ENCODE results near the gene GRHPR.

The GRHPR gene

DNA sequence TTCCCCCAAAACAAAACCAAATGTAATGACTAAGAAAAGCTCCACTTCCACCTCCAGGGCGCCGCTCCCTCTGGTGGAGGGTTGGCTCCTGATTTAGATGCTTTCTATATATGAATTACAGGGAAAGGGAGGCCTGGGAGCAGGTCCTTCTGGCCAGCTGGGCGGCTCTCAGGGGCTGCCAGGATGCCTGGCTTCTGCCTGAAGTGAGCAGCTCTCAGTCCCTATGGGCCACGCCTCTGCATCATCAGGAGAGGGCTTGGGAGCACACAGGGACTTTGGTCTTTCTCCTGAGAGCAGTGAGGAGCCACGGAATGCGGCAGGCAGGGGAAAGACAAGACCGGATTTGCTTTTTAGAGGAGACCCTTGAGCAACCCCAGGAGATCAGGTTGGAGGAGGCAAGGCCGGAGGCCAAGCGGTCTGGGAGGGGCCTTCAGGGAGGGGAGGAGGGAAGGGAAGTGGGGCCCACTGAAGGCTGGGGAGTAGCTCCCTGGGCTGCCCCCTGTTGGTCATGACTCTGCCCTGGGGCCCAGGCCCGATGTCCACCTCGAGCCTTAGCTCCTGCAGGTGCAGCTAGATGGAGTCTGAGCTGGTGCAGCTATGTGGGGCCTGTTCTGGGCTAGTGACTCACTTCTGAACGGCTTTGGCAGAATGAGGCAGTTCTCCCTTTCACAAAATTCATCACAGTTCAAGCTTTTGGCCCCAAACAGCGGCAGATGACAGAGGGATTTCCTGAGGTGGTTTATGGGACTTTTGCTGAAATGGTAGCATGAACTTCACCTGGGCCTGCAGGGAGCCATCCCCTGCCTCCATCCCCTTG lies 11.3 kb upstream of the GRHPR start:
- DNase-seq (ENCODE audit: low read depth in 1 of 2, low spot score in 1 of 2): no peak
- Histone ChIP-seq H3K27me3 (ENCODE audit: insufficient read depth, poor library complexity, severe bottlenecking) (no peaks in the 10 kb centered on the region), H3K27ac (replicated peaks) (no peak overlapping the region), H3K4me3 (replicated peaks; ENCODE audit: insufficient read depth, low read length) (no peak overlapping the region)
- TF ChIP-seq, protein P1, sequence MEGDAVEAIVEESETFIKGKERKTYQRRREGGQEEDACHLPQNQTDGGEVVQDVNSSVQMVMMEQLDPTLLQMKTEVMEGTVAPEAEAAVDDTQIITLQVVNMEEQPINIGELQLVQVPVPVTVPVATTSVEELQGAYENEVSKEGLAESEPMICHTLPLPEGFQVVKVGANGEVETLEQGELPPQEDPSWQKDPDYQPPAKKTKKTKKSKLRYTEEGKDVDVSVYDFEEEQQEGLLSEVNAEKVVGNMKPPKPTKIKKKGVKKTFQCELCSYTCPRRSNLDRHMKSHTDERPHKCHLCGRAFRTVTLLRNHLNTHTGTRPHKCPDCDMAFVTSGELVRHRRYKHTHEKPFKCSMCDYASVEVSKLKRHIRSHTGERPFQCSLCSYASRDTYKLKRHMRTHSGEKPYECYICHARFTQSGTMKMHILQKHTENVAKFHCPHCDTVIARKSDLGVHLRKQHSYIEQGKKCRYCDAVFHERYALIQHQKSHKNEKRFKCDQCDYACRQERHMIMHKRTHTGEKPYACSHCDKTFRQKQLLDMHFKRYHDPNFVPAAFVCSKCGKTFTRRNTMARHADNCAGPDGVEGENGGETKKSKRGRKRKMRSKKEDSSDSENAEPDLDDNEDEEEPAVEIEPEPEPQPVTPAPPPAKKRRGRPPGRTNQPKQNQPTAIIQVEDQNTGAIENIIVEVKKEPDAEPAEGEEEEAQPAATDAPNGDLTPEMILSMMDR (IDR thresholded peaks at IDR 0.05; ENCODE audit: insufficient read depth, low read length): no peak
- TF ChIP-seq SPI1 (IDR thresholded peaks at IDR 0.05; ENCODE audit: borderline replicate concordance, low read depth) (no peak), GABPA (IDR thresholded peaks at IDR 0.05; ENCODE audit: low read depth) (no peak), POLR2AphosphoS5 (IDR thresholded peaks at IDR 0.05; ENCODE audit: low read depth) (no peak), REST (IDR thresholded peaks at IDR 0.05; ENCODE audit: insufficient replicate concordance, low read depth) (no peak)

DNA sequence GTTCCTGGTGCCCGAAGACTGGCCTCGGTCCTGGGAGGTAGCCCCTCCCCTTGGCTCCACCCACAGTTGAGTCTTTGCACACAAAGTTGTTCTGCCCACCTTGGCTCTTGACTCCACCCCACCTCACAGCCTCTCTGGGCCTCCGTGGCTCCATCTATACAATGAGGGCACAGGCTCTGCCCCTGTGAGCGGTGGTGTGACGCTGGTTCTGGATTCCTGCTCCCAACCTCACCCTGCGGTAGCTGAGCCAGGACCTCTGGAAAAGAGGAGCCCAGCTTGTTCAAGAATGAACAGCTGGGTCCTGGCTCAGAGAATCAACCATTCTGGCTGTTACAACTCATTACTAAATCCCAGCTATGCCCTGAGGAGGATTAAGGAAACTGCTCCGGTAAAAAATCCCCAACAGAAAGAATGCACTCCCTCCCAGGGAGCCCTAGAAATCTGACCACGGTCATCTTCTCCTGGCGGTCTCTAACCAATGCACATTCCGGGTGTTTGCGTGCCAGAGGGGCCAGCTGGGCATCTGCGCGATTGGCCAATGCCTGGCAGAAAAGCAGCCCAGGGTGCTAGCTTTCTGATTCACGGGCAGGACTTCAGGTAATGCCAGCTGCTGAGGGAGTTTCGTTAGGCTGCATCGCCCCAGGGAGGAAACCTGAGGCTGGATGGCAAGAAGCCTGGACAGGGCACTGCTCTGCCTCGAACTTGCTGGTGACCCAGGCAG lies 9.9 kb upstream of the GRHPR start:
- Histone ChIP-seq H3K4me3 (replicated peaks; ENCODE audit: insufficient read depth, low read length) (no peak overlapping the region), H3K27ac (replicated peaks) (no peak overlapping the region), H3K27me3 (ENCODE audit: insufficient read depth, poor library complexity, severe bottlenecking) (no peaks in the 10 kb centered on the region)
- DNase-seq (ENCODE audit: low read depth in 1 of 2, low spot score in 1 of 2): no peak
- TF ChIP-seq GABPA (IDR thresholded peaks at IDR 0.05; ENCODE audit: low read depth): no peak
- no peak for TF ChIP-seq REST (IDR thresholded peaks at IDR 0.05; ENCODE audit: insufficient replicate concordance, low read depth)
- TF ChIP-seq SPI1 (IDR thresholded peaks at IDR 0.05; ENCODE audit: borderline replicate concordance, low read depth): no peak
- TF ChIP-seq, protein P1 (IDR thresholded peaks at IDR 0.05; ENCODE audit: insufficient read depth, low read length): no peak
- no peak for TF ChIP-seq POLR2AphosphoS5 (IDR thresholded peaks at IDR 0.05; ENCODE audit: low read depth)

DNA sequence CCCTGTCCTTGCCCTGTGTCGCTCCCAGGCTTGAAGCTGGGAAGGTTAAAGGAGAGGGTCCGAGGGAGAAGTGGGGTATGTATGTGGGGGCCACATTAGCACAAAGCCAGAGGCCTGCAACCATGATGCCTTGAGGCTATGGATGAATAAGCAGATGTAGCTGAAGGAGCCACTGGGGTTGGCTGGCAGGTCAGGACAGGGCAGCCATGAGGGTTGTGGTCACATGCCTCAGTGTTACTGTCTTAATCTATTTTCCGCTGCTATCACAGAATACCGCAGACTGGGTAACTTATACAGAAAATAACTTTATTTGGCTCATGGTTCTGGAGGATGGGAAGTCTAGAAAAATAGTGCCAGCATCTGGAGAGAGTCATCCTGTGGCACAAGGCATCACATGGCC lies 9.2 kb upstream of the GRHPR start:
- TF ChIP-seq SPI1 (IDR thresholded peaks at IDR 0.05; ENCODE audit: borderline replicate concordance, low read depth): no peak
- no peak overlapping the region for H3K4me3 ChIP-seq (replicated peaks; ENCODE audit: insufficient read depth, low read length)
- no peak overlapping the region for H3K27ac ChIP-seq (replicated peaks)

GRCh38 chr9:37414503-37414943 lies 8.0 kb upstream of the GRHPR start:
- TF ChIP-seq GABPA (IDR thresholded peaks at IDR 0.05; ENCODE audit: low read depth) (no peak), POLR2AphosphoS5 (IDR thresholded peaks at IDR 0.05; ENCODE audit: low read depth) (no peak), SPI1 (IDR thresholded peaks at IDR 0.05; ENCODE audit: borderline replicate concordance, low read depth) (no peak), REST (IDR thresholded peaks at IDR 0.05; ENCODE audit: insufficient replicate concordance, low read depth) (no peak)
- TF ChIP-seq, protein P1 (IDR thresholded peaks at IDR 0.05; ENCODE audit: insufficient read depth, low read length): no peak
- H3K27me3 ChIP-seq (ENCODE audit: insufficient read depth, poor library complexity, severe bottlenecking): no peaks in the 10 kb centered on the region
- no peak for DNase-seq (ENCODE audit: low read depth in 1 of 2, low spot score in 1 of 2)
- H3K4me3 ChIP-seq (replicated peaks; ENCODE audit: insufficient read depth, low read length): no peak overlapping the region
- no peak overlapping the region for H3K27ac ChIP-seq (replicated peaks)

More for the DNA sequence above, 9.2 kb upstream of the GRHPR start:
- no peak for DNase-seq (ENCODE audit: low read depth in 1 of 2, low spot score in 1 of 2)
- no peaks in the 10 kb centered on the region for H3K27me3 ChIP-seq (ENCODE audit: insufficient read depth, poor library complexity, severe bottlenecking)

Measured in HL-60 (cell line).